Measurements from ENCODE around the gene NTN4. TPM values are rescaled to one million over a fixed set of nuclear protein-coding genes. Genes with fewer than 3 reads are reported as not detected.

NTN4 gene
- total and polyA plus RNA-seq, 7 donors: 3.7 to 17.4 (median 7.2) TPM

GRCh38 chr12:95733141-95733825 is 57.3 kb downstream of the NTN4 start:
- intact Hi-C loops (cut with DNase I): no loop called here
- H3K27me3 ChIP-seq: no peaks in the 10 kb centered on the region
- H3K4me3 ChIP-seq: no peak overlapping the region
- peaks cover 0 to 30% (median 19%) of the 10 kb centered on the region in 4 donors for H3K4me1 ChIP-seq
- H3K36me3 ChIP-seq: no peaks in the 10 kb centered on the region
- H3K27ac ChIP-seq: peak overlapping the region; percentile 33 to 73 (median 58)
- TF ChIP-seq POLR2AphosphoS5 (IDR thresholded peaks at IDR 0.05): peak in 3 of 4 donors; percentile 37 to 48 (median 47)
- TF ChIP-seq, protein P1, sequence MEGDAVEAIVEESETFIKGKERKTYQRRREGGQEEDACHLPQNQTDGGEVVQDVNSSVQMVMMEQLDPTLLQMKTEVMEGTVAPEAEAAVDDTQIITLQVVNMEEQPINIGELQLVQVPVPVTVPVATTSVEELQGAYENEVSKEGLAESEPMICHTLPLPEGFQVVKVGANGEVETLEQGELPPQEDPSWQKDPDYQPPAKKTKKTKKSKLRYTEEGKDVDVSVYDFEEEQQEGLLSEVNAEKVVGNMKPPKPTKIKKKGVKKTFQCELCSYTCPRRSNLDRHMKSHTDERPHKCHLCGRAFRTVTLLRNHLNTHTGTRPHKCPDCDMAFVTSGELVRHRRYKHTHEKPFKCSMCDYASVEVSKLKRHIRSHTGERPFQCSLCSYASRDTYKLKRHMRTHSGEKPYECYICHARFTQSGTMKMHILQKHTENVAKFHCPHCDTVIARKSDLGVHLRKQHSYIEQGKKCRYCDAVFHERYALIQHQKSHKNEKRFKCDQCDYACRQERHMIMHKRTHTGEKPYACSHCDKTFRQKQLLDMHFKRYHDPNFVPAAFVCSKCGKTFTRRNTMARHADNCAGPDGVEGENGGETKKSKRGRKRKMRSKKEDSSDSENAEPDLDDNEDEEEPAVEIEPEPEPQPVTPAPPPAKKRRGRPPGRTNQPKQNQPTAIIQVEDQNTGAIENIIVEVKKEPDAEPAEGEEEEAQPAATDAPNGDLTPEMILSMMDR (IDR thresholded peaks at IDR 0.05): no peak
- no peak for DNase-seq
- no peaks in the 10 kb centered on the region for H3K9me3 ChIP-seq
- WGBS, 2 donors: 47 to 60% methylated on average over 3 of the region's 3 CpGs

- Histone ChIP-seq H3K27me3 (no peaks in the 10 kb centered on the region), H3K36me3 (no peaks in the 10 kb centered on the region), H3K4me3 (no peak overlapping the region), H3K27ac (no peak overlapping the region), H3K4me1 (peaks cover 0 to 23% (median 19%) of the 10 kb centered on the region in 4 donors), H3K9me3 (no peaks in the 10 kb centered on the region)
- no peak for DNase-seq
- intact Hi-C loops (cut with DNase I): no loop called here
- 80 to 87% methylated on average over 7 of the region's 7 CpGs for WGBS, 2 donors
- TF ChIP-seq, protein P1 (IDR thresholded peaks at IDR 0.05): no peak
- TF ChIP-seq EP300 (IDR thresholded peaks at IDR 0.05) (no peak), POLR2A (IDR thresholded peaks at IDR 0.05) (no peak), POLR2AphosphoS5 (IDR thresholded peaks at IDR 0.05) (no peak)
Measured at GRCh38 chr12:95731519-95731958, 59.0 kb downstream of the NTN4 start.

DNA sequence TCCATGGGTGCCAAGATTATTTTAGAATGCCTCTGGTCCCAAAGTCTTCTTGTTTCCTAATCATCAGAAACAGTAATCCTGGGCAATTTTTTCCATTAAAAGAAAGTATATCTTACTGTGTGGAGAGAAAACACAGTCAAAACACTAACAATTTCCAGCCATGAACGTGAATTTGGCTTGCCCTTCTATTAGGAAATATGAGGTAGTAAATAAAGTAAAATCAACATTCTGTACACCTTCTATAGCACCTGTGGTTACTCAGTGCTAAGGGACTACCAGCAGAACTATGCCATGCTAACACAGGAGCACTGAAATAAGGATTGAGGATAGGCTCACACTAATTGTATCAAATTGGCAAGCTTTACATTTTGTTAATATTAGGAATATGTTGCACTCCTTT is 60.1 kb downstream of the NTN4 start:
- H3K36me3 ChIP-seq: no peaks in the 10 kb centered on the region
- H3K4me1 ChIP-seq: peaks cover 0 to 18% (median 16%) of the 10 kb centered on the region in 4 donors
- no peak for DNase-seq
- 49 to 77% methylated on average over 1 of the region's 1 CpG for WGBS, 2 donors
- H3K9me3 ChIP-seq: no peaks in the 10 kb centered on the region
- intact Hi-C loops (cut with DNase I): no loop called here
- H3K27ac ChIP-seq: no peak overlapping the region
- TF ChIP-seq EP300 (IDR thresholded peaks at IDR 0.05) (no peak), POLR2AphosphoS5 (IDR thresholded peaks at IDR 0.05) (no peak), POLR2A (IDR thresholded peaks at IDR 0.05) (no peak)
- TF ChIP-seq, protein P1 (IDR thresholded peaks at IDR 0.05): no peak
- no peak overlapping the region for H3K4me3 ChIP-seq
- H3K27me3 ChIP-seq: no peaks in the 10 kb centered on the region

- DNase-seq: no peak
- peaks cover 0 to 4% (median 0%) of the 10 kb centered on the region in 4 donors for H3K4me1 ChIP-seq
- no peaks in the 10 kb centered on the region for H3K27me3 ChIP-seq
- H3K4me3 ChIP-seq: no peak overlapping the region
- H3K27ac ChIP-seq: no peak overlapping the region
- no peaks in the 10 kb centered on the region for H3K9me3 ChIP-seq
- 94 to 95% methylated on average over 2 of the region's 2 CpGs for WGBS, 2 donors
- no peaks in the 10 kb centered on the region for H3K36me3 ChIP-seq
- intact Hi-C loops (cut with DNase I): no loop called here
- TF ChIP-seq, protein P1 (IDR thresholded peaks at IDR 0.05): no peak
- TF ChIP-seq POLR2A (IDR thresholded peaks at IDR 0.05) (no peak), POLR2AphosphoS5 (IDR thresholded peaks at IDR 0.05) (no peak), EP300 (IDR thresholded peaks at IDR 0.05) (no peak)
Measured at GRCh38 chr12:95726903-95727302, 63.7 kb downstream of the NTN4 start.
